GM12878 (cell line): ENCODE measurements around the gene TOR2A. TPM values are rescaled to one million over a fixed set of nuclear protein-coding genes. Genes with fewer than 3 reads are reported as not detected.

Source experiments
- ATAC-seq: fragments of 200-7000 bp; cut with Tn5 transposase; 3 replicates; pipeline ENCODE4 v1.9.1; 2020; ENCODE audit warnings: mild to moderate bottlenecking, moderate library complexity
- BruUV-seq: library from RNA; stranded (reverse); fragments of 400-500 nt; replicated peaks from 2 replicates; lab custom pipeline; 2021; lab: Mats Ljungman, UMichigan
- CTCF ChIA-PET: fragments of 300-600 bp; sonication (Branson Sonifier 250); formaldehyde crosslinking; extraction: SDS; loops from one replicate; lab custom pipeline; 2021; ENCODE audit warnings: inconsistent platforms; lab: Yijun Ruan, JAX
- POLR2A ChIA-PET: fragments of 350-600 bp; formaldehyde crosslinking; extraction: SDS; loops from one replicate; lab custom pipeline; 2021; ENCODE audit warnings: inconsistent platforms; lab: Charles Lee
- RAD21 ChIA-PET: fragments of 300-600 bp; sonication (Branson Sonifier 250); formaldehyde crosslinking; loops from one replicate; lab custom pipeline; 2023; ENCODE audit warnings: antibody characterized with exemption; ENCODE audit not compliant: unreplicated experiment; lab: Charles Lee
- SMC1A ChIA-PET: fragments of 300-600 bp; sonication (Branson Sonifier 250); formaldehyde crosslinking; loops from one replicate; lab custom pipeline; 2023; ENCODE audit not compliant: unreplicated experiment, uncharacterized antibody; lab: Charles Lee
- DNase-seq: peaks from one replicate; pipeline ENCODE4 v3.0.0-alpha.2; 2011; ENCODE audit warnings: low read depth, low spot score
- FAIRE-seq: peaks from 3 replicates; lab custom pipeline; 2011; peaks lifted over from hg19 to GRCh38; lab: Jason Lieb, UNC
- H2AFZ ChIP-seq: 2 replicates; pipeline ENCODE4 v1.6.0; 2011; ENCODE audit warnings: low read depth, low read length, control low read depth; ENCODE audit not compliant: control insufficient read depth
- H3K27ac ChIP-seq: 2 replicates; pipeline ENCODE4 v1.5.1; 2011; ENCODE audit warnings: control low read depth; ENCODE audit not compliant: control insufficient read depth, insufficient read depth
- H3K27me3 ChIP-seq, 2 experiments: replicated peaks in 1 of 2; 2 replicates each; pipeline versions ENCODE4 v1.6.0 to v1.6.1; 2011; ENCODE audit warnings: low read length in 1 of 2; ENCODE audit not compliant: control insufficient read depth in 2 of 2, insufficient read depth in 2 of 2
- H3K36me3 ChIP-seq, 2 experiments: 2 replicates each; pipeline ENCODE4 v1.5.1; 2011; ENCODE audit warnings: low read length in 1 of 2; ENCODE audit not compliant: control insufficient read depth in 2 of 2, insufficient read depth in 2 of 2
- H3K4me1 ChIP-seq: 2 replicates; pipeline ENCODE4 v1.6.1; 2011; ENCODE audit warnings: mild to moderate bottlenecking, low read length, moderate library complexity, mixed read lengths; ENCODE audit not compliant: control insufficient read depth, insufficient read depth
- H3K4me2 ChIP-seq: 2 replicates; pipeline ENCODE4 v1.6.0; 2011; ENCODE audit warnings: control low read depth; ENCODE audit not compliant: control insufficient read depth, insufficient read depth
- H3K4me3 ChIP-seq: fragments of 200-600 bp; sonication (generic); 2 replicates; pipeline ENCODE4 v1.5.1; 2016
- H3K79me2 ChIP-seq: 2 replicates; pipeline ENCODE4 v1.6.0; 2011; ENCODE audit warnings: low read length; ENCODE audit not compliant: control insufficient read depth, insufficient read depth
- H3K9ac ChIP-seq: 2 replicates; pipeline ENCODE4 v1.8.0; 2011; ENCODE audit warnings: low read length, control low read depth, mixed read lengths; ENCODE audit not compliant: control insufficient read depth, insufficient read depth
- H3K9me3 ChIP-seq: replicated peaks from 3 replicates; pipeline ENCODE4 v1.5.1; 2011; ENCODE audit warnings: mild to moderate bottlenecking, low read length; ENCODE audit not compliant: control insufficient read depth, insufficient read depth
- H4K20me1 ChIP-seq: 2 replicates; pipeline ENCODE4 v1.6.0; 2011; ENCODE audit not compliant: control insufficient read depth, insufficient read depth
- BACH1 ChIP-seq: fragments of 450-650 bp; IDR thresholded peaks from 2 replicates; pipeline ENCODE4 v1.6.1; 2017; ENCODE audit warnings: mild to moderate bottlenecking, borderline replicate concordance
- CHD2 ChIP-seq: IDR thresholded peaks from 2 replicates; pipeline ENCODE4 v1.6.1; 2011; ENCODE audit warnings: low read depth, low read length, improper control_type of control experiment, borderline replicate concordance
- CREB1 ChIP-seq: IDR thresholded peaks from 2 replicates; pipeline ENCODE4 v1.6.1; 2012; ENCODE audit warnings: low read depth, mild to moderate bottlenecking, inconsistent platforms
- HDAC6 ChIP-seq: fragments of 200-600 bp; sonication (generic); IDR thresholded peaks from one replicate; pipeline ENCODE4 v1.8.0; 2017; ENCODE audit warnings: antibody characterized with exemption; ENCODE audit not compliant: unreplicated experiment
- MYB ChIP-seq: fragments of 150-350 bp; IDR thresholded peaks from 2 replicates; pipeline ENCODE4 v1.6.1; 2014; ENCODE audit warnings: mild to moderate bottlenecking, low read depth, low read length, borderline replicate concordance
- NFYB ChIP-seq: IDR thresholded peaks from 2 replicates; pipeline ENCODE4 v1.6.1; 2011; ENCODE audit warnings: low read depth, mild to moderate bottlenecking, low read length, improper control_type of control experiment, moderate library complexity; ENCODE audit not compliant: insufficient read depth
- RAD21 ChIP-seq: IDR thresholded peaks from 2 replicates; pipeline ENCODE4 v1.6.1; 2011; ENCODE audit warnings: mild to moderate bottlenecking, low read depth, low read length, moderate library complexity; ENCODE audit not compliant: insufficient read depth
- SREBF1 ChIP-seq: IDR thresholded peaks from 2 replicates; pipeline ENCODE4 v1.6.1; 2012; ENCODE audit warnings: mild to moderate bottlenecking, low read length
- SUZ12 ChIP-seq: fragments of 200-600 bp; sonication (generic); IDR thresholded peaks from one replicate; pipeline ENCODE4 v1.6.1; 2018; ENCODE audit warnings: antibody characterized with exemption, mild to moderate bottlenecking; ENCODE audit not compliant: unreplicated experiment
- ZBTB11 ChIP-seq: fragments of 450-650 bp; formaldehyde crosslinking; IDR thresholded peaks from 2 replicates; pipeline ENCODE4 v1.5.0; 2022; ENCODE audit warnings: mild to moderate bottlenecking, missing genetic modification characterization
- WGBS: methylation state at CpG from one replicate; pipeline ENCODE4 v1.1.6; 2016; ENCODE audit warnings: low lambda C conversion rate; ENCODE audit not compliant: insufficient replicate concordance, insufficient coverage; ENCODE audit errors: missing lambda C conversion rate; 5-methylcytosine and 5-hydroxymethylcytosine counted together
- in situ Hi-C: fragments of 300-500 bp; cut with MboI; formaldehyde crosslinking; loops from 9 replicates; pipeline ENCODE4 v1.14.3; 2018; ENCODE audit warnings: mixed read lengths
- intact Hi-C: fragments of 100-400 bp; cut with micrococcal nuclease; formaldehyde crosslinking; loops from one replicate; pipeline ENCODE4 v1.14.2; 2022; ENCODE audit not compliant: unreplicated experiment
- polyA plus RNA-seq, 11 experiments: library from polyadenylated mRNA; depleted of rRNA in 4 of 11; unstranded in 6 of 11; stranded (reverse) in 5 of 11; fragments of >200 nt; fragmentation: Nextera tagmentation in 4 of 11; fragmentation: Illumina TruSeq in 1 of 11; extraction: Ambion mirVana in 4 of 11; extraction: Trizol in 1 of 11; gene quantifications; 1 replicate in 1 of 11; 2 replicates in 10 of 11; pipeline versions ENCODE4 v1.2.1 to v1.2.3, GENCODE V29; 2011 to 2016; ENCODE audit warnings: inconsistent platforms in 2 of 11, missing spikeins in 2 of 11, low read depth in 1 of 11
- total RNA-seq, 4 experiments: library from RNA; depleted of rRNA in 3 of 4; stranded (reverse); fragments of >200 nt in 3 of 4; fragmentation: Illumina TruSeq in 1 of 4; extraction: Trizol in 1 of 4; gene quantifications; 2 replicates each; pipeline versions ENCODE4 v1.2.1 to v1.2.3, GENCODE V29; 2013 to 2021
- TF ChIP-seq, protein P1 (sequence below): IDR thresholded peaks from 2 replicates; pipeline ENCODE4 v1.6.1; 2012; ENCODE audit warnings: low read depth, low read length, improper control_type of control experiment
- TF ChIP-seq, protein P2 (sequence below): IDR thresholded peaks from 2 replicates; pipeline ENCODE4 v1.6.1; 2012; ENCODE audit warnings: low read depth, low read length, improper control_type of control experiment

The TOR2A gene
- total and polyA plus RNA-seq, 10 of the 15 experiments (the other 5 are each of a cell fraction or from before 2014, with no cell fraction given): 0.52 to 23.7 (median 8.5) TPM

- Histone ChIP-seq H3K4me3 (no peak overlapping the region), H3K79me2 (no peaks in the 10 kb centered on the region), H3K4me2 (no peak overlapping the region), H2AFZ (no peak overlapping the region), H3K9ac (no peak overlapping the region), H3K4me1 (no peaks in the 10 kb centered on the region), H3K9me3 (no peaks in the 10 kb centered on the region)
- no TSS peak for BruUV-seq
- ATAC-seq: no peak
- no peak for DNase-seq
- in situ Hi-C loops (no loop called here), intact Hi-C loops (no loop called here)
- ChIA-PET SMC1A (no interaction called here), RAD21 (no interaction called here), POLR2A (no interaction called here)
- TF ChIP-seq, protein P1, sequence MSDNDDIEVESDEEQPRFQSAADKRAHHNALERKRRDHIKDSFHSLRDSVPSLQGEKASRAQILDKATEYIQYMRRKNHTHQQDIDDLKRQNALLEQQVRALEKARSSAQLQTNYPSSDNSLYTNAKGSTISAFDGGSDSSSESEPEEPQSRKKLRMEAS: no peak
- no peak for TF ChIP-seq HDAC6
- no peak for TF ChIP-seq SREBF1
- TF ChIP-seq MYB: no peak
- no peak for TF ChIP-seq CREB1
- TF ChIP-seq CHD2: no peak
- no peak for TF ChIP-seq SUZ12
- no peak for TF ChIP-seq ZBTB11 (CRISPR knock-in tag)
- TF ChIP-seq BACH1: no peak
- no peak for TF ChIP-seq NFYB
- TF ChIP-seq, protein P2, sequence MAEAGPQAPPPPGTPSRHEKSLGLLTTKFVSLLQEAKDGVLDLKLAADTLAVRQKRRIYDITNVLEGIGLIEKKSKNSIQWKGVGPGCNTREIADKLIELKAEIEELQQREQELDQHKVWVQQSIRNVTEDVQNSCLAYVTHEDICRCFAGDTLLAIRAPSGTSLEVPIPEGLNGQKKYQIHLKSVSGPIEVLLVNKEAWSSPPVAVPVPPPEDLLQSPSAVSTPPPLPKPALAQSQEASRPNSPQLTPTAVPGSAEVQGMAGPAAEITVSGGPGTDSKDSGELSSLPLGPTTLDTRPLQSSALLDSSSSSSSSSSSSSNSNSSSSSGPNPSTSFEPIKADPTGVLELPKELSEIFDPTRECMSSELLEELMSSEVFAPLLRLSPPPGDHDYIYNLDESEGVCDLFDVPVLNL: no peak
- TF ChIP-seq RAD21: no peak
- TF ChIP-seq, all 136 proteins: peak for 0
- no peaks in the 10 kb centered on the region for H3K36me3 ChIP-seq
- no peak overlapping the region for H3K27ac ChIP-seq
- H4K20me1 ChIP-seq: no peaks in the 10 kb centered on the region
- CTCF ChIA-PET: no interaction called here
- FAIRE-seq: no peak
- H3K27me3 ChIP-seq: no peaks in the 10 kb centered on the region
- 66% methylated on average over 13 of the region's 13 CpGs for WGBS
These were observed 12.1 kb downstream of the TOR2A start for GRCh38 chr9:127723013-127723412.
